Gastroesophageal sphincter (tissue), 4 donors: ENCODE measurements around the gene HDAC10. TPM values are rescaled to one million over a fixed set of nuclear protein-coding genes. Genes with fewer than 3 reads are reported as not detected.
A peak's percentile ranks its signal among the peaks of the same experiment; 100 is the strongest.

Experiments used
- ATAC-seq: fragments of 150-250 bp; one replicate; pipeline ENCODE4 v1.9.1; 2016; ENCODE audit warnings: mild to moderate bottlenecking, moderate library complexity
- H3K27ac ChIP-seq, 4 donors: fragments of 200-600 bp; sonication (generic) in 3 of 4; 1 replicate in 3 of 4; 2 replicates in 1 of 4; pipeline ENCODE4 v1.5.1; 2016 to 2019
- H3K27me3 ChIP-seq: fragments of 200-600 bp; sonication (generic); one replicate; pipeline ENCODE4 v1.5.1; 2019
- H3K36me3 ChIP-seq, 2 donors: fragments of 200-600 bp; sonication (generic); one replicate each; pipeline ENCODE4 v1.5.1; 2019; ENCODE audit warnings: control low read depth in 1 of 2
- H3K4me1 ChIP-seq, 3 donors: fragments of 200-600 bp; sonication (generic); 1 replicate in 2 of 3; 2 replicates in 1 of 3; pipeline ENCODE4 v1.5.1; 2016 to 2019; ENCODE audit warnings: control low read depth in 2 of 3
- H3K4me3 ChIP-seq, 2 donors: fragments of 200-600 bp; sonication (generic); one replicate each; pipeline ENCODE4 v1.5.1; 2019; ENCODE audit warnings: mild to moderate bottlenecking in 1 of 2, moderate library complexity in 1 of 2
- H3K9me3 ChIP-seq, 3 donors: fragments of 200-600 bp; sonication (generic); one replicate each; pipeline ENCODE4 v1.5.1; 2017 to 2019; ENCODE audit warnings: control low read depth in 2 of 3
- EP300 ChIP-seq: sonication (generic); formaldehyde crosslinking; IDR thresholded peaks from one replicate; pipeline ENCODE4 v1.6.1; 2017; ENCODE audit warnings: antibody characterized with exemption, mild to moderate bottlenecking
- POLR2A ChIP-seq, 2 donors: fragments of 450-650 bp; IDR thresholded peaks; one replicate each; pipeline ENCODE4 v1.6.1; 2017; ENCODE audit warnings: antibody characterized with exemption in 2 of 2, mild to moderate bottlenecking in 2 of 2, moderate library complexity in 1 of 2
- POLR2AphosphoS5 ChIP-seq: sonication (generic); formaldehyde crosslinking; IDR thresholded peaks from one replicate; pipeline ENCODE4 v1.6.1; 2017; ENCODE audit warnings: antibody characterized with exemption
- whole genome bisulfite sequencing, 2 donors: methylation state at CpG; one replicate each; pipeline ENCODE4 v1.1.5; 2018; ENCODE audit warnings: low coverage in 1 of 2; 5-methylcytosine and 5-hydroxymethylcytosine counted together
- total RNA-seq, 4 donors: library from RNA; depleted of rRNA; stranded (reverse); fragments of >200 nt; gene quantifications; one replicate each; pipeline ENCODE4 v1.1.0, GENCODE V29; 2016
- TF ChIP-seq, protein P1 (sequence below), 4 experiments: fragments of 200-600 bp in 2 of 4; fragments of 450-650 bp in 2 of 4; sonication (generic) in 1 of 4; IDR thresholded peaks; one replicate each; pipeline ENCODE4 v1.5.1; 2017 to 2019; ENCODE audit warnings: antibody characterized with exemption in 4 of 4, mild to moderate bottlenecking in 2 of 4, moderate library complexity in 2 of 4

HDAC10 gene
- total RNA-seq, 4 donors from 2014 or later = 9.4 to 24.7 (median 12.5) TPM

DNA sequence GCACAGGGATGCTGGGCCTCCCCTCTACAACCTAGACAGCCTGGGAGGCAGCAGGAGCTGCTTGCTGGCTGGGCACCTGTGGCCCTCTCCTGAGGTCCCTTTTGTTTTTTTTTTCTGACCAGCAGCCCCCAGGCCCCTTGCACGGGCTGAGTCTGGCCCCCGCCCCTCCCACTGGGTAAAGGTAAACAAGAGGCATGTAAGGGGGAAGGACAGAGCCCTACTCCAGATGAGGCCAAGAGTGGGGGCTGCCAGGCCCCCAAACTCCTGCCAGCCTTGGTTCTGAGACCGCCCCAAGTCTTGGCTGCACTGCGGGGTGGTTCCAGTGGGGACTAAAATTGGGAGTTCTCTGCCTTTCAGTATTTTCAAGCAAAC lies 47.2 kb upstream of the HDAC10 start:
- Histone ChIP-seq H3K4me3 (no peak overlapping the region), H3K9me3 (no peaks in the 10 kb centered on the region), H3K36me3 (no peaks in the 10 kb centered on the region), H3K27ac (peak overlapping the region in 3 of 4 donors; percentile 39 to 90 (median 65)), H3K4me1 (peaks cover 0 to 100% (median 72%) of the 10 kb centered on the region in 3 donors), H3K27me3 (no peaks in the 10 kb centered on the region)
- ATAC-seq = no peak
- no peak for TF ChIP-seq EP300
- no CpG with 5 or more reads among the region's 4 CpGs for WGBS, 2 donors

DNA sequence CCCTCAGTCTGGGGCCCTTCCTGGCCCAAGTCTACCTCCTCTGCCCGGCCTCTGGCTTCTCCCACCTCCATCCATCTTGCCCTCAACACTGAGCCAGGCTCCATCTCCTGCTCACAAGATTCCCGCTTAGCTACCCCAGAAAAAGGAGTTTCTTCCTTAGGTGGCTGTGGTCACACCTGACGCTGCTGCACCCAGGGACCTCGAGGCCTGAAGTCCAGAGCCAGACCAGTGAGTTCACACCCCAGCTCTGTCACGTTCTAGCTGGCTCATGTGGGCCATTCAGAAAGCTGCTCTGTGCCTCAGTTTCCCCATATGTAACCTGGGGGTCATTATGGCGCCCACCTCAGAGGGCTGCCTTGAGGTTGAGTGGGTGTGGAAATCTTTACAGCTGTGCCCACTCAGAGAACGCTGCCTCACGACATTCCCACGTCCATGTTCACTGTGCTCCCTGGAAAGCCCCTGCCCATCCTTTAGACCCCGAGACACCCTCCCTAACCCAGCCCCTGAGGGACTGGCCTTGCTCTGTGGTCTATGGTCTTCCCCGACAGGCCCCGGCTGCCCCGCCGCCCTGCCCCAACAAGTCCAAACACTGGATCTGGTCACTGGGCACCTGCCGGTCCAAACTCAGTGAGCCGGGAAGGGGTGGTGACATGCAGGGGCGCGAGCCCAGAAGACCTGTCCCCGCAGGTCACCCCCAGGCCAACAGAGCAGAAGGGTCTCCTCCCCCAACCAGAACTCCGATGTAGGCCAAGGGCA lies 46.6 kb upstream of the HDAC10 start:
- no peaks in the 10 kb centered on the region for H3K36me3 ChIP-seq
- no peak for ATAC-seq
- H3K27me3 ChIP-seq = no peaks in the 10 kb centered on the region
- TF ChIP-seq, protein P1, sequence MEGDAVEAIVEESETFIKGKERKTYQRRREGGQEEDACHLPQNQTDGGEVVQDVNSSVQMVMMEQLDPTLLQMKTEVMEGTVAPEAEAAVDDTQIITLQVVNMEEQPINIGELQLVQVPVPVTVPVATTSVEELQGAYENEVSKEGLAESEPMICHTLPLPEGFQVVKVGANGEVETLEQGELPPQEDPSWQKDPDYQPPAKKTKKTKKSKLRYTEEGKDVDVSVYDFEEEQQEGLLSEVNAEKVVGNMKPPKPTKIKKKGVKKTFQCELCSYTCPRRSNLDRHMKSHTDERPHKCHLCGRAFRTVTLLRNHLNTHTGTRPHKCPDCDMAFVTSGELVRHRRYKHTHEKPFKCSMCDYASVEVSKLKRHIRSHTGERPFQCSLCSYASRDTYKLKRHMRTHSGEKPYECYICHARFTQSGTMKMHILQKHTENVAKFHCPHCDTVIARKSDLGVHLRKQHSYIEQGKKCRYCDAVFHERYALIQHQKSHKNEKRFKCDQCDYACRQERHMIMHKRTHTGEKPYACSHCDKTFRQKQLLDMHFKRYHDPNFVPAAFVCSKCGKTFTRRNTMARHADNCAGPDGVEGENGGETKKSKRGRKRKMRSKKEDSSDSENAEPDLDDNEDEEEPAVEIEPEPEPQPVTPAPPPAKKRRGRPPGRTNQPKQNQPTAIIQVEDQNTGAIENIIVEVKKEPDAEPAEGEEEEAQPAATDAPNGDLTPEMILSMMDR (IDR thresholded peaks at IDR 0.05) = no peak
- TF ChIP-seq EP300 (no peak), POLR2A (IDR thresholded peaks at IDR 0.05) (no peak), POLR2AphosphoS5 (no peak)
- H3K4me1 ChIP-seq = peaks cover 0 to 100% (median 72%) of the 10 kb centered on the region in 3 donors
- H3K27ac ChIP-seq = peak overlapping the region in 3 of 4 donors; percentile 39 to 90 (median 65)
- H3K9me3 ChIP-seq = no peaks in the 10 kb centered on the region
- H3K4me3 ChIP-seq = no peak overlapping the region
- 85% methylated on average over 9 of the region's 20 CpGs; no CpG with 5 or more reads in 1 of the 2 donors for WGBS, 2 donors

DNA sequence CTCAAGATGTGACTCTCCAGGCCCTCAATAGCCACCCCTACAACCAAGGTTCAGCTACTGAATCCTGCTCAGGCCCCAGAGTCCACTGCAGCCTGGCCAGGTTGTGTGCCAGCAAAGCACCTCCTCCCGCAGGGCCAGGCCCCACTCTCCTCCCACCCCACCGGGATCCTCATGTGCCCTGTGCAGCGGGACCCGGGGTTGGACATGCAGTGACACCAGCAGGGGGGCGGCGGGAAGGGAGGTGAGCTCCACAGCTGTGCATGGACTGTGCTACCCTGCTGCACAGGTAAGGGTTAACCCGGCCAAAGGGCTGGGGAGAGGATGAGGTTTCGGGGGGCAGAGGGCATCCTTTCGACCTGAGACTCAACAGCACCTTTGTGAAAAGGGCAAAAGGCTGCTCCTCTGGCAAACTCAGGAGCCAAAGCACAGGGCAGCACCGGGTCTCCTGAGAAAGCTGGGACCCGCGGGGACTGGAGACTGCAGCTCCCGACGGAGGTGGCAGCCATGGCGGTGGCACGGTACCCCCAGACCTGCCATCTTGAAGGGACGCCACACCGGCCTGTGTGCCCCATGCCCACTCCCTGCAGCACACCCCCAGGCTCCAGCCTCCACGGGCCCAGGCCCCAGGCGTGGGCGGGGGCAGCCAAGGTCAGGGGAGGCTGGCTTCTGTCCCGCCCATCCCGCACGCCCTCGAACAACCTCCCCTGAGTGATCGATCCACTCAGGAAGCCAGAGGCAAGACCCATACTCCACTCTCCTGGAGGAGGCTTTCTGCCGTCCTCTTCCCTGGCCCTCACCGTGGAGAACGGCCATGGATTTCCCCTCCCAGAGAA lies 45.8 kb upstream of the HDAC10 start:
- H3K4me1 ChIP-seq = peaks cover 0 to 100% (median 69%) of the 10 kb centered on the region in 3 donors
- no peaks in the 10 kb centered on the region for H3K9me3 ChIP-seq
- no peaks in the 10 kb centered on the region for H3K36me3 ChIP-seq
- no peak for TF ChIP-seq EP300
- TF ChIP-seq, protein P1 (IDR thresholded peaks at IDR 0.05) = no peak
- TF ChIP-seq POLR2A (IDR thresholded peaks at IDR 0.05) = no peak
- no peaks in the 10 kb centered on the region for H3K27me3 ChIP-seq
- 49 to 53% methylated on average over 4 to 8 of the region's 29 CpGs for WGBS, 2 donors
- ATAC-seq = no peak
- no peak overlapping the region for H3K4me3 ChIP-seq
- peak overlapping the region in 3 of 4 donors; percentile 39 to 90 (median 65) for H3K27ac ChIP-seq

DNA sequence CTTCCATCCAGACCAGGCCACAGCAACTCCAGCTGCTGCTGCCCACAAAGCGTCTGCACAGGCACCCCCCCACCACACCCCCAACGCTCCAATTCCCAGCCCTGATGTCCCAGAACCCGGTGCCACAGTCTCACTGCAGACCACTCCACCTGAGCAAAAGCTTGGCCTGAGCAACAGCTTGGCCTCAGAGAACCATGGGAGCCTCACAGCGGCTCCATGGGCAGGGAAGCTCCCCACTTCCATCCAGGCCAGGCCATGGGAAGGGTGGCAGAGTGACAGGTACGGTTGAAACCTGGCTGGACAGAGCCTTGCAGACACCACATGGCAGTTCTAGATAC lies 43.2 kb upstream of the HDAC10 start:
- WGBS, 2 donors = no CpG with 5 or more reads among the region's 5 CpGs
- no peaks in the 10 kb centered on the region for H3K9me3 ChIP-seq
- peak overlapping the region in 1 of 2 donors; percentile 44 for H3K4me3 ChIP-seq
- peak overlapping the region; percentile 80 to 91 (median 89) for H3K27ac ChIP-seq
- ATAC-seq = no peak
- peaks cover 0 to 89% (median 43%) of the 10 kb centered on the region in 3 donors for H3K4me1 ChIP-seq
- H3K27me3 ChIP-seq = no peaks in the 10 kb centered on the region
- H3K36me3 ChIP-seq = peaks cover 0 to 23% of the 10 kb centered on the region in 2 donors
- TF ChIP-seq POLR2AphosphoS5 (no peak), POLR2A (IDR thresholded peaks at IDR 0.05) (no peak), EP300 (no peak)
- TF ChIP-seq, protein P1 (IDR thresholded peaks at IDR 0.05) = no peak

DNA sequence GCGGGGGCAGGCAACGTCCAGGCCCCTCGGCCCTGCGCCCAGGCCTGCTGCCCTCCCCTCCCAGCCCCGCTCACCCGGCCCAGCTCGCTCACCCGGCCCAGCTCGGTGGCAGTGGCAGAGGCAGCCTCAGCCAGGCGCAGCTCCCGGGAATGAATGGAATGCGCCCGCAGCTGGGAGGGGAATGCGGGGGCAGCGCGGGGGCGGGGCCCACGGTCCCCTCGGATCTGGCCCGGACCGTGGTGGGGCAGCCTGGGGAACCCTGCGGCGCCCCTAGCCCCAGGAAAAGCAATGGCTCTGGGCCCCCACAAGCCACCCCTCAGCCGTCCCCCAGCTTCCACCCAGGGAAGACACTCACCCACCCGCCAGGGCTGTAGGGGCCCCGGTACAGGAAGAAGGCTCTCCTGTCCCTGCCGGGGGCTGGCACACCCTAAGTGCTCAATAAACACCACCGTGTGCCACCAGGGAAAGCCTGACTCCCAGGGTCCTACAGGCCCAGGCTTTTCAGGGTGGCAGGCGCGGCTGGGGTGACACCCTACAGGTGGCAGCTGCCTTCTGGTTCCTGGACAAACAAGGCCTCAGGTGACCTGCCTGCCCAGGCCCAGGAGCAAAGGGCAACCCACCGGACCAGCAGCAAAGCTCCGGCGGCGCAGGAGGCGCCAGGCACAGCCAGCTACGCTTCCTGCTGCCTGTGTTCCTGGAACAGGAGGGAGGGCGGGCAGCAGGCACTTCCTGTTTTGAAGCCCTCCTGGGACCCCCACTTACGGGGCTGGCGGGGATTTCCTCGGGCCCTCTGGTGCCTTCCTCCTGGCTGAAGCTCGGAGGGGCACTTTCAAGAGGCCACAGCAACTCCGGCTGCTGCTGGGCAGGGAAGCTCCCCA lies 42.6 kb upstream of the HDAC10 start:
- TF ChIP-seq, protein P1 (IDR thresholded peaks at IDR 0.05) = peak in 1 of 4 experiments; percentile 5
- TF ChIP-seq EP300 = no peak
- TF ChIP-seq POLR2AphosphoS5 = peak; percentile 64
- TF ChIP-seq POLR2A (IDR thresholded peaks at IDR 0.05) = peak in 1 of 2 donors; percentile 14
- Histone ChIP-seq H3K27me3 (no peaks in the 10 kb centered on the region), H3K4me1 (peaks cover 0 to 87% (median 37%) of the 10 kb centered on the region in 3 donors), H3K4me3 (peak overlapping the region; percentile 5 to 44), H3K27ac (peak overlapping the region; percentile 80 to 91 (median 89)), H3K36me3 (peaks cover 0 to 29% of the 10 kb centered on the region in 2 donors), H3K9me3 (no peaks in the 10 kb centered on the region)
- no CpG with 5 or more reads among the region's 42 CpGs for WGBS, 2 donors
- ATAC-seq = peak; percentile 90
